ENCODE data around the gene TBL3.
"Not testable (repeated sequence)": the region's sequence is repeated elsewhere in the genome, so short reads cannot be mapped to it uniquely, and the experiment has no call there.

TBL3 gene

DNA sequence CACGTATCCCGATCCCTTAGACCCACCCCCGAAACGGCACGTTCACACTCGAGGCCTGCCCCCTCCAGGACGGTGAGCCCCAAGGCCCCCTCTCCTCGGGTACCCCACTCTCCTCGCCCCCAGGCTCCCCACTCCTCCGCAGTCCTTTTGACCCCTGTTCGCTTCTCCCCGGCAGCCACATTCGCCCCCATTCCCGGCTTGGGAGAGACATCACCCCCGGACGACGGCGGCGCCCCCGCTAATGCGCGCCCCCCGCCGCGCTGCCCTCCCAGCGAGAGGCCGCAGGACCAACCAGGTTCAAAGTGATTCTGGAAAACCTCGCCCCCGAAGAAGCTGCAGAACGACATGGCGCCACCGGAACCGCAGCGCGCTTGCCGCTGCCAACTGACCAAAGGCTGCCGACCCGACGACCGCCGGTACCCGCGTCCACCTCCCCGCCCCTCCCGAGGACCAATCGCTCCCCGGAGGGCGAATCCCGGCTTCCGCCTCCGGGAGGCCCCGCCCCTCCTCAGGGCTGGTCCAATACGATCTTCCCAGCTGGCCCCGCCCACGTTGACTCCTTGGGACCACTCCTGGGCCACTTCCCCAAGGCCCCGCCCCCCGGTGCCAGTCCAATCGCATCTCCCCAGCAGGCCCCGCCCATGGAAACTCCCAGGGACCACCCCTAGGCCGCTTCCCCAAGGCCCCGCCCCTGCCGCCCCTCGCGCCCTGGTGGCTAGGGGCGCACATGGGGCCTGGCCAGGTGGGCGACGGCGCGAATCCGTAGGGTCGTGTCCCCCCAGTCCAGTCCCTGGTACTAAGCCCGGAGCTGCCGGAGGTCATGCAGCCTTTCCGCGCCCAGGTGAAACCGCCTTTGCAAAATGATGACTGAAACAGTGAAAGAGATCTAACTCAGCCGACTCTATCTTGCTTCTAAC lies 28.8 kb upstream of the TBL3 start, which contains the start of gene MSRB1:
Gene MSRB1, minus strand, starts transcription at position 390 of the 917 bp plus-strand sequence. Its CDS starts 43 bp downstream, at position 347.
- peak; percentile 98 for DNase-seq

DNA sequence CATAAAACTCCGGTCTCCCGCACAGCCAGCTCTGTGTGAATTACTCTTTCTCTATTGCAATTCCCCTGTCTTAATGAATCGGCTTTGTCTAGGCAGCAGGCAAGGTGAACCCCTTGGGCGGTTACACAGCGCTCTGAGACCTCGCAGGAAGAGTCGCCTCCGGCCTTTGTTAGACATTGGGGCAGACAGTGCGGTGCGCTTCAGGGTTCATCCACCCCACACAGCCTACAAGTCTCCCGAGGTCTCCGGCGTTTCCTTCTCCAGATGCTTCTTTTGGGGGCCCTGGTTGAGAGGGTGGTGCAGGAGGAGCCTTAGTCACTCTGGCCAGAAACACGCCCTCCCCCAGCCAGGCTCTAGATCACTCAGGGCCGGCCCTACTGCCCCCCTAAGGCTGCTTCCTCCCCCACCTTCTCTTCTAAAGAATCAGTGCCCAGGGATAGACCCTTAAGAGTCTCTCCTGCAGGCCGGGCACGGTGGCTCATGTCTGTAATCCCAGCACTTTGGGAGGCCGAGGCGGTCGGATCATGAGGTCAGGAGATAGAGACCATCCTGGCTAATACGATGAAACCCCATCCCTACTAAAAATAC lies 27.1 kb upstream of the TBL3 start:
- no peak for DNase-seq

DNA sequence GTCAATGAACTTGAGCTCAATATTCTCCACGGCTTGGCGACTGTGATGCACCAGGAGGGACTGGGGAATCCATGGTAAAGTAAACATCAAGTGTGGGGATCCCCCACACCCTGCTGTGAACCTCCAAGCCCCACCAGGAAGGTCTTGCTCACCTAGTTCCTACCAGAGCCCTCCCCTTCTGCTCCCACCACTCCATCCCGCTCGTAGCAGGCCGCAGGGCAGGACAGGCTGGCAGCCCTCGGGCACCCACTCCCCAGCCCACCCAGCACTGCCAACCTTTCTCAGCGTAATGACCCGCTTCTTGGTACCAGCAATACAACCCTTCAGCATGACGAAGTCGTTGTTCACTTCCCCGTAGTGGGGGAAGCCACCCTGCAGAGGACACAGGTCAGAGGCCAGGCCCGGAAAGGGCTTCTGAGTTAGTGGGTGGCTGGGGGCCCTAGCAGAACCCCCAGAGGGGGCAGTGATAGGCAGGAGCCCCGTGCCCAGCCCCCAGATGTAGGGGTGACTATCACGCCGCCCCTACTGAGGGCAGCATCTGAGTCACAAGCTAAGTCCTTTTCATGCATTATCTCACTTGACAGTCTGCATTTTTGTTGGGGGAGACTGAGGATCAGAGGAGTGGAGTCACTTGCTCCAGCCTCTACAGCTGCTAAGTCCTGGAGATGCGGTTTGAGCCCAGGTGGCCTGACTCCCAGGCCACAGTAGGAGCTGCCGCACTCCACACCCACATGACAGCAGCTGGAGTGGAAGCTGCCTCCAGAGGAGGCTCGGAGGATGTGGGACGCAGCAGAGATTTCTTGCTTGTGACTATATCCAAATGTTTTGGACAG lies 26.1 kb upstream of the TBL3 start:
- DNase-seq, result no peak

DNA sequence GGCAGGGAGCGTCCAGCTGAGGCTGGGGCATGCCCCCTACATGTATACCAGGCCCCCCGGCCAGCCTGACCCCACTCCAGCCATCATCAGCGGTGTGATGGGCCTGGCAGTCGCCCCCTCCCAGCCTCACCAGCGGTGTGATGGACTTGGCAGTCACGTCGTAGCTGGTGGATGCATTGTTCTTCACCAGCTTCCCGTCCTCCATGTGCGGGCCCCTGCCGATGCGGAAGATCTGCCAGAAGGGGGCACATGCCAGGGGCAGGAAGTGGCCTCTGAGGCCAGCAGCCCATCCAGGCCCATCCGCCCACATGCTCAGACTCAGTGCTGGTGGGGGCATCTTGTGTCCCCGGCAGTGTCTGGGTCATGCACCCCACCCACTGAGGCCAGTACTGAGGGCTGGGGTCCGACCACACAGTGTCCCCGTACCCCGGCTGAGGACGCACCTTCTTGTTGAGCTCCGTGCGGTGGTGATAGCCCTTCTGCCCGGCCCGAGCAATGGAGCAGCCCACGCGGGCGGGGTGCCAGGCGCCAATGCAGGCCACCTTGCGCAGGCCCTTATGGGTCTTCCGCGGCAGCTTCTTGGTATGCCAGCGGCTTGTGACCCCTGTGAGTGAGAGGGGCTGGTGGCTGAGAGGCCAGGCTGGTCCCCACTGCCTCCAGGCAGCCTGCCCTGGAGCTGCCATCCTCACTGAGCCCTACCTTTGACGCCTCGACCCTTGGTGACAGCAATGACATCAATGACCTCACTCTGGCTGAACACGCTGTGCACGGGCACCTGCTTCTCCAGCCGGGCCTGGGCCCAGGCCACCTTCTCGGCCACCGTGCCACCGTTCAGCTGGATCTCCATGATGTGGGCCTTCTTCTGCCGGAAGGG lies 25.1 kb upstream of the TBL3 start:
- no peak for DNase-seq

DNA sequence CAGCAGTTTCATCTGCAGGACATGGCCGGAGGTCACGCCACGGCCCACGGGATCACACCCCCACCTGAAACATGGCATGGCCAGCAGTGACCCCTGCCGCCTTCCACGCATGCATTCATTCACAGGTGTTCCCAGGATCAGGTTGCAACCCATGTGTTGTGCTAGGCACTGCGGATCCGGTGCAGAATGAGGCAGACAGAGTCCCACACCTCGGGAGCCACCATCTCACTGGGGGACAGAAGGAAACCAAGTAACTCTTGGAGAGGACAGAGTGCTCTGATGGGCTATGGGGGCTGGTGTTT lies 24.5 kb upstream of the TBL3 start:
- no peak for DNase-seq

DNA sequence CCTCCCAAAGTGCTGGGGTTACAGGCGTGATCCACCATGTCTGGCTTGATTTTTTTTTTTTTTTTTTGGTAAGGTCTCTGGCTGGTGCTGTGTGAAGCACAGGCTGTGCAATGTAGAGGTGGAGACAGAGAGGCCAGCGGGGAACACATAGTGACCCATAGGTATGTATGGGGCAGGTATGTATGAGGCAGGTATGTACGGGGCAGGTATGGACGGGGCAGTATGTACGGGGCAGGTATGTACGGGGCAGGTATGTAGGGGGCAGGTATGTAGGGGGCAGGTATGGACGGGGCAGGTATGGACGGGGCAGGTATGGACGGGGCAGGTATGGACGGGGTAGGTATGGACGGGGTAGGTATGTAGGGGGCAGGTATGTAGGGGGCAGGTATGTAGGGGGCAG lies 22.3 kb upstream of the TBL3 start:
- no peak for DNase-seq

DNA sequence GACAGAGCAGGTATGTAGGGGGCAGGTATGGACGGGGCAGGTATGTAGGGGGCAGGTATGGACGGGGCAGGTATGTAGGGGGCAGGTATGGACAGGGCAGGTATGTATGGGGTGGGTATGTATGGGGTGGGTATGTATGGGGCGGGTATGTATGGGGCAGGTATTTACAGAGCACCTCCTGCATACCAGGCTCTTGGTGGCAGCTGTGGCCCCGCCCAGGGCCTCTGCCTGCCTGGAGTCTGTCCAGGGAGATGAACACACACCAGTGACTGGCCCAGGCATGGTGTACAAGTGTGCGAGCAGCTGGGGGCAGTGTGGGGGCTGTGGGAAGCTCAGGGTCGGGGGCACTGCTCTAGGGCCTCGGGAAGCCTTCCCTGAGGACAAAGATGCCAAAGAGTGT lies 21.8 kb upstream of the TBL3 start:
- no peak for DNase-seq

DNA sequence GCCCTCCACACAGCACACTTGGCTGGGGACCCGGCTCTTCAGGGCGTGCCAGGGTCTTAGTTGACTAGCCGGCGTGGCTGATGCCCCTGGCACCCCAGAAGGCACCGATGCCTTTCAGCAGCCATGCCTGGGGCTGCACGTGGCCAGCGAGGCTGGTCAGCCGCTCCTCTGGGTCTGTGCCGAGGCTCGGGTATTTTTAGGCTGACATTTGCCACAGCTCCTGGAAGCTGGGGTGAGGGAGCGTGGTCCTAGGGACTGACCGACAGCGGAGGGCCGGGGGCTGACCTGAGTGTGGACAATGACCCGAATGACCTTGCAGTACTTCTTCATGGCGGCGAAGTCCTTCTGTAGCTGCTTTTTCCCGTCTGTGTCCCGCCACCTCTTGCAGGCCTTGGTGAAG lies 21.3 kb upstream of the TBL3 start:
- no peak for DNase-seq

DNA sequence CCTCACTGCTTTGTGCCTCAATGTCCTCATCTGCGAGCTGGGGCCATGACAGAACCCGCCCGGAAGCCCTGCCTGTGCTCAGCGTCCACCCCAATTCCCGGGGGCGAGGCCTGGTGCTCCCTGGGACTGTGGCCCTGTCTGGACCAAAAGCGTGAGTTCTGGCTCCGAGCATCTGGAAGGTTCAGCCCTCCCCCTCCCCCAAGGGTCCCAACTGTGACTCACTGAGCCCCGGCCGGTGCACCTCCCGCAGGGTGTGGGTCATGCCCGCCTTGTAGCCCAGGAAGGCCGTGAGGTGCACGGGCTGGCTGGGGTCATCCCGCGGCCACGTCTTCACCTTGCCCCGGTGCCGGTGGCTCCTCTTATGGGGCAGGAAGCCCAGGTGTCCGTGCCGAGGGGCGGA lies 18.1 kb upstream of the TBL3 start:
- no peak for DNase-seq

DNA sequence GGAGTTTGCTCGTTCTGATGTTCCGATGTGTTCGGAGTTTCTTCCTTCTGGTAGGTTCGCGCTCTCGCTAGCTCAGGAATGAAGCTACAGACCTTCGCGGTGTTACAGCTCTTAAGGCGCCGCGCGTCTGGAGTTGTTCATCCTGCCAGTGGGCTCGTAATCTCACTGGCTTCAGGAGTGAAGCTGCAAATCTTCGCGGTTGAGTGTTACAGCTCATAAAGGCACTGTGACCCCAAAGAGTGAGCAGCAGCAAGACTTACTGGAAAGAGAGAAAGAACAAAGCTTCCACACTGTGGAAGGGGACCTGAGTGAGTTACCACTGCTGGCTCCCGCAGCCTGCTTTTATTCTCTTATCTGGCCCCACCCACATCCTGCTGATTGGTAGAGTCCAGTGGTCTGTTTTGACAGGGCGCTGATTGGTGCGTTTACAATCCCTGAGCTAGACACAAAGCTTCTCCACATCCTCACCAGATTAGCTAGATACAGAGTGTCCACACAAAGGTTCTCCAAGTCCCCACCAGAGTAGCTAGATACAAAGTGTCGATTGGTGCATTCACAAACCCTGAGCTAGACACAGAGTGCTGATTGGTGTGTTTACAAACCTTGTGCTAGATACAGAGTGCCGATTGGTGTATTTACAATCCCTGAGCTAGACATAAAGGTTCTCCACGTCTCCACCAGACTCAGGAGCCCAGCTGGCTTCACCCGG lies 14.3 kb upstream of the TBL3 start:
- not testable (repeated sequence) for DNase-seq

DNA sequence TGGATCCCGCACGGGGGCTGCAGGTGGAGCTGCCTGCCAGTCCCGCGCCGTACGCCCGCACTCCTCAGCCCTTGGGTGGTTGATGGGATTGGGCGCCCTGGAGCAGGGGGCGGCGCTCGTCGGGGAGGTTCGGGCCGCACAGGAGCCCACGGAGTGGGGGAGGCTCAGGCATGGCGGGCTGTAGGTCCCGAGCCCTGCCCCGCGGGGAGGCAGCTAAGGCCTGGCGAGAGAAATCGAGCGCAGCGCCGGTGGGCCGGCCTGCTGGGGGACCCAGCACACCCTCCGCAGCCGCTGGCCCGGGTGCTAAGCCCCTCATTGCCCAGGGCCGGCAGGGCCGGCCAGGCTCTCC lies 13.7 kb upstream of the TBL3 start:
- DNase-seq, result not testable (repeated sequence)

DNA sequence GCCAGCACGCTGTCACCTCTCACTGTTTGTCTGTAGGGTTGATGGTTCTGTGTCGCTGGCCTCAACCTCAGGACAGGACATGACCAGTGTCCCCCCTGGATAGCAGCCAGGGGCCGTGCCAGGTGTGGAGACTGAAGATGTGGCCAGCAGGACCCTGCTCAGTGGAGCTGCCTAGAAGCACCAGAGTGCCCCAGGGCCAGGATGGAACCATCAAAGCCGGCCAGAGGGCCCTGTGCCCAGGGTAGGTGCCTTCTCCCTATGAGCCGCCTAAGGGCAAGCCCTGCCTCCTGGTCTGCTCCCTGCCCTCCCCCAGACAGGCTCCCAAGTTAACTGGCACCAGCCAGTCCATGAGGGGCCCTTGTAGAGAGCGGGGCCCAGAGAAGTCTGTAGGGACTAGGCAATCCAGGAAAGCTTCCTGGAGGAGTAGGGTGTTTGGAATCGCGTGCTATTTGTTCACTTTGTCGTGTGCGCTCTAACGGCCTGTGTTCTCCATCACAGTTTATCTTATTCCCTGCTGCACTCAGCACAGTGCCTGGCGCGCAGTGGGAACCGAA lies 13.1 kb upstream of the TBL3 start:
- DNase-seq, result no peak

DNA sequence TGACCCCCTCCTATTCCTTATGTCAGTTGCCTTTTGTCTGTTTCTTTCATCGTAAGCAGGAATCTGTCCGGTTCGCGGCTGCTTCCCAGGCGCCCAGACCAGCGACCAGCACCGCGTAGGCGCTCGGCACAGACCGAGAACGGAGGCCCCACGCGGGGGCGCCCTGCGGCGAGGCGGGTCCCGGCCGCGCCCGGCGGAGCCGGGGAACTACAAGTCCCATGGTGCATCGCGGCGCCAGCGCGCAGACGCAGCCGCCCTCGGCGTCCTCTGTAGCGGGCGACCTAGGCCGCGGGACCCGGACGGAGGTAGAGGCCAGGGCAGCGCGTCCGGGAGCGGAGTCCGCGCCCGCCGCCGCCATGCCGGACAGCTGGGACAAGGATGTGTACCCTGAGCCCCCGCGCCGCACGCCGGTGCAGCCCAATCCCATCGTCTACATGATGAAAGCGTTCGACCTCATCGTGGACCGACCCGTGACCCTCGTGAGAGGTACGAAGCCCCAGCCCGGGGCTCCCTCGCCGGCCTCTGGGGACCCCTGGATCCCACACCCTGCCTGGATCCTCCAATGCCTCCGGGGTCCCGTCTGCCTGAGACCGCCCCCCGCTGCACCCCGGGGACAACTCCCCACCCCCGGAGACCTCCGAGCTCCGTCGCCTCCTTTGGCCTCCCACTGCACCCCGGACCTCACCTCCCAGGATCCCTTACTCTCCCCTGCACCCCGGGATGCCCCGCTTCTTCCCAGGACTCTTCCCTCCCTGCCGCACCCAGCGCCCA lies 12.4 kb upstream of the TBL3 start, which contains the start of gene NDUFB10:
Gene NDUFB10, plus strand, starts transcription at position 270 of the 771 bp plus-strand sequence. Its CDS starts 87 bp downstream, at position 357.
- DNase-seq, result peak; percentile 86

DNA sequence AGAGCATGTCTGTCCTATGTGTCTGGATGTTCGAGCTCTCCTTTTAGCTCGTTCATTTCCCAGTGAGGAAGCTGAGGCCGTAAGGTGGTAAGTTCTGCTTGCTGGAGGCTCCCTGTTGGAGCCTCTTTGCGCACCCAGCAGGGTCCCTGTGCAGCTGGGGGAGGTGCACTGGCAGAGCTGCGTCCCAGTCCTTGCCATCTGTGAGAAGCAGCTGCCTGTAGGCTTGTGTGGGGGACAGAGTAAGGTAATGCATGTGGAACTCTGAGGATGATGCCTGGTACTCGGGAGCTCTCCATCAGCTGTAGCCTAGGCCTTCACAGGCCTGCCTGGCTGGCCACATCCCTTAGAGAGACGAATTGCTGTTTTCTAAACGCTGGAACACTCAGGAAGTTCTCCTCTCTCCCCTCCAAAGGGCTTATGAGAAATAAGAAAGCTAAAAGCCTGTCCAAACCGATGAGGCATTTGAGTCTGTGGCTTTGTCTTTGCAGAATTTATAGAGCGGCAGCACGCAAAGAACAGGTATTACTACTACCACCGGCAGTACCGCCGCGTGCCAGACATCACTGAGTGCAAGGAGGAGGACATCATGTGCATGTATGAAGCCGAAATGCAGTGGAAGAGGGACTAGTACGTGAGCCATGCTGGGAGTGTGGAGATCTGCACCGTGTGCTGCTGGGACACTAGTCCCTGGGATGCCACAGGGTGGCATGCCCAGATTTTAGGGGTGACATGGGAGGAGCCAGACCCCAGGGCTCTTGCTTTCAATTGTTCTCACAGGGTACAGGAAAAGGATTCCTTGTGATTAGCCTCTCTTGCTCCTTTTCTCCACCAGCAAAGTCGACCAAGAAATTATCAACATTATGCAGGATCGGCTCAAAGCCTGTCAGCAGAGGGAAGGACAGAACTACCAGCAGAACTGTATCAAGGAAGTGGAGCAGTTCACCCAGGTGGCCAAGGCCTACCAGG lies 10.9 kb upstream of the TBL3 start:
- peak; percentile 48 for DNase-seq

DNA sequence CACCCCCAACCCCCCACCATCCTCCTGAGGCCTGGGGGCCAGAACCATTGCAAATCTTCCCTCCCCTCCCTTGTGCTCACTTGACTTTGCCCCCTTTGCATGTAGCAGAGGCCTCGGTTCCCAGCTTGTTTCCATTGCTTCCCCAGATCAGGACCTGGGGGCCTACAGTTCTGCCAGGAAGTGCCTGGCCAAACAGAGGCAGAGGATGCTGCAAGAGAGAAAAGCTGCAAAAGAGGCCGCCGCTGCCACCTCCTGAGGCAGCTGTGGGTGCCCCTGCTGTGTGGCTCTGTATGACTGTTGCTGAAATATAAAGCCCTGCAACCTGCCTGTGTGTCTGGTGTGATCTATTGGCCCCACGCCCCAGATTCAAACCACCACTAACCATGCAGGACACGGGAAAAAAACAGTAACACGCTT lies 10.2 kb upstream of the TBL3 start:
- no peak for DNase-seq

DNA sequence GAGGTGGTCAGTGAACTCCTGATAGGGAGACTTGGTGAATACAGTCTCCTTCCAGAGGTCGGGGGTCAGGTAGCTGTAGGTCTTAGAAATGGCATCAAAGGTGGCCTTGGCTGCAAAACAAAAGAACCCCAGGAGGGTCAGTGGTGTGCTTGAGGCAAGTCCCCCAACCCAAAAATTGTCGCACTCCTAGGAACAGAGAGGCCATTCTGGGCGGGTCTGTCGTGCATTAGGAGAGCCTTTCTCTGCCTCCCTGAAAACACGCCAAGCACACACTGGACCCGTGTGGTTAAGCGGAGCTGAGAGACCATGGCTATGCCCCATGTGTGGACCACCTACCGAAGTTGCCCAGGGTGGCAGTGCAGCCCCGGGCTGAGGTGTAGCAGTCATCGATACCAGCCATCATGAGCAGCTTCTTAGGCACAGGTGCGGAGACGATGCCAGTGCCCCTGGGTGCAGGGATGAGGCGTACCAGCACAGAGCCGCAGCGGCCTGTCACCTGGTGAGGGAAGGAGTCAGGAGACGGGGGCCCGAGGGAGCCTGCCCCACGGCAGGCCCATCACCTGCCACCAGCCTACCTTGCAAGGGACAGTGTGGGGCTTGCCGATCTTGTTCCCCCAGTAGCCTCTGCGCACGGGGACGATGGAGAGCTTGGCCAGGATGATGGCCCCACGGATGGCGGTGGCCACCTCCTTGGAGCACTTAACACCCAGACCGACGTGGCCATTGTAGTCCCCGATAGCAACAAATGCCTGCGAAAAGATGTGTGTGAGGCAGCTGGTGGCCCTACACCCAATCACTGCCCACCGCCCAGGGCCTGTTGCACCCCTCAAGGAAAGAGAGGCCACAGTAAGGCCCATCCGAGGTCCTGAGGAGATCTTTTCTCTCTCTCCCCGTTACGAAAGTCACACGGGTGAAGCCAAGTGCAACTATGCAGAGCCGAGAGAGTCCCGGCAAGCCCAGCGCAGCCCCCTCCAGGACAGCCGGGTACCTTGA lies 9.4 kb upstream of the TBL3 start:
- DNase-seq, result not testable (repeated sequence)

DNA sequence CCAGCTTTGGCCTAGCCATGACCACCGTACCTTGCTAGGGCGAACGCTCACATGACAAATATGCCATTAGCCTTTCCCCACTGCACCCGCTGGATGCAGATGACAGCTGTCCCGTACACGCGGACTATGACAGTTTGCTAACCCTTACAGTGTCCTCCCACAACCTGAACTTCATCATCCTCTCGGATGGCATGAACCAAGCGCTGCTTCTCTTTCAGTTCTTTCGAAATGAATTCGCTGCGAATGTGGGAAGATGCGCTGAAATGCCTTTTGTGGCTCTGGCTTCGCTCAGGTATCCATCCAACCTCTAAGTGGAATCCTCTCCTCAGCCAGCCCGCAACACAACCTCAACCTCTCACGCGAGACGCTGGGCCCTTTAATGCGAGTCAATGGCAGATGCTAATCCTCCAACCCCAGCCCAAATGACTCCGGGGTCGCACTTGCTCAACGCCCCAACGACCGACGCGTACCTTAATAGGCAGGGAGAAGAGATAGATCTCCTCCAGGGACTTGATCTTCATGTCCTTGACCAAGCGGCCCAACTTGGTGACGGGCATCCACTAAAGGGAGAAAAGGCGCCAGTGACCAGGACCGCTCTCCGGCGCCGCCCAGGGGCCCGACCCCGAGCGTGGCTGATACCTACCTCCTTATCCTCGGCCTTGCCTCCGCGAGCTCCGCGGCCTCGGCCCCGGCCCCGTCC lies 7.9 kb upstream of the TBL3 start:
- no peak for DNase-seq
